ENCODE measurements around the gene LYSMD3.

DNA sequence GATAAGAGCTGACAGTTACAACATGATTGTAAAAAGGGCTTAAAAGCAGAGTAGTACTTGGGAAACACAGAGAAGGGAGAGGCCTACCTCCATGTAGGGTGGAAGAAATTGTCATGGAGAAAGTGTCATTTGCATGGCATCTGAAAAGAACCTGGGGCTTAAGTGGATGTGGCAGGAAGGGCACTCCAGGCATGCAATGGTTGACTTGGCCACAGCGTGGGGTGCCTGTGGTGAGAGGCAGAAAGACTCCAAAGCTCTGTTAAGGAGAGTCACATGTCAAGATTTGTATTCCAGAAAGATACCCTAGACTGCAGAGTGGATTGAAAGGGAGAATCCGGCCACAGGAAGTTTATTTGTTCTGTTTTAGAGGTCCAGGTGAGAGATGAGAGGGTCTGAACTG is 52.3 kb downstream of the LYSMD3 start:
- TF ChIP-seq, protein P1, sequence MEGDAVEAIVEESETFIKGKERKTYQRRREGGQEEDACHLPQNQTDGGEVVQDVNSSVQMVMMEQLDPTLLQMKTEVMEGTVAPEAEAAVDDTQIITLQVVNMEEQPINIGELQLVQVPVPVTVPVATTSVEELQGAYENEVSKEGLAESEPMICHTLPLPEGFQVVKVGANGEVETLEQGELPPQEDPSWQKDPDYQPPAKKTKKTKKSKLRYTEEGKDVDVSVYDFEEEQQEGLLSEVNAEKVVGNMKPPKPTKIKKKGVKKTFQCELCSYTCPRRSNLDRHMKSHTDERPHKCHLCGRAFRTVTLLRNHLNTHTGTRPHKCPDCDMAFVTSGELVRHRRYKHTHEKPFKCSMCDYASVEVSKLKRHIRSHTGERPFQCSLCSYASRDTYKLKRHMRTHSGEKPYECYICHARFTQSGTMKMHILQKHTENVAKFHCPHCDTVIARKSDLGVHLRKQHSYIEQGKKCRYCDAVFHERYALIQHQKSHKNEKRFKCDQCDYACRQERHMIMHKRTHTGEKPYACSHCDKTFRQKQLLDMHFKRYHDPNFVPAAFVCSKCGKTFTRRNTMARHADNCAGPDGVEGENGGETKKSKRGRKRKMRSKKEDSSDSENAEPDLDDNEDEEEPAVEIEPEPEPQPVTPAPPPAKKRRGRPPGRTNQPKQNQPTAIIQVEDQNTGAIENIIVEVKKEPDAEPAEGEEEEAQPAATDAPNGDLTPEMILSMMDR (IDR thresholded peaks at IDR 0.05), result no peak
- TF ChIP-seq POLR2A (IDR thresholded peaks at IDR 0.05), result no peak
